NAMALWA (cell line): ENCODE measurements around the gene OR6P1.

Source experiments
- DNase-seq: peaks from one replicate; pipeline ENCODE4 v3.0.0-alpha.2; 2015; ENCODE audit warnings: low spot score

OR6P1 gene

GRCh38 chr1:158516966-158517365 lies 53.4 kb downstream of the OR6P1 start:
- DNase-seq = no peak
